HCT116 (cell line): ENCODE results near the gene MINAR1. TPM values are rescaled to one million over a fixed set of nuclear protein-coding genes. Genes with fewer than 3 reads are reported as not detected.

Experiments used
- ATAC-seq: fragments of 200-7000 bp; cut with Tn5 transposase; 2 replicates; pipeline ENCODE4 v1.9.1; 2020; ENCODE audit warnings: mild to moderate bottlenecking, moderate library complexity
- BruUV-seq: library from RNA; stranded (reverse); fragments of 400-500 nt; replicated peaks from 2 replicates; lab custom pipeline; 2021; lab: Mats Ljungman, UMichigan
- CTCF ChIA-PET: fragments of 300-600 bp; sonication (Branson Sonifier 250); formaldehyde crosslinking; loops from one replicate; lab custom pipeline; 2021; ENCODE audit warnings: antibody characterized with exemption; lab: Charles Lee
- POLR2A ChIA-PET: fragments of 300-600, 350-600 bp; sonication (Branson Sonifier 250); formaldehyde crosslinking; loops from one replicate; lab custom pipeline; 2021; ENCODE audit warnings: antibody characterized with exemption; lab: Charles Lee
- RAD21 ChIA-PET, 2 experiments: fragments of 300-600 bp; sonication (Branson Sonifier 250); formaldehyde crosslinking; loops; one replicate each; lab custom pipeline; 2023; ENCODE audit warnings: low total read pairs in 2 of 2; ENCODE audit not compliant: uncharacterized antibody in 2 of 2, unreplicated experiment in 2 of 2, low non-redundant PET in 1 of 2; lab: Charles Lee
- DNase-seq: peaks from one replicate; pipeline ENCODE4 v3.0.0-alpha.2; 2010; ENCODE audit warnings: low read depth, low spot score
- H2AFZ ChIP-seq: fragments of 200-600 bp; shearing (Covaris generic), sonication (generic); 2 replicates; pipeline ENCODE4 v1.6.1; 2017; ENCODE audit warnings: low read depth, mixed run types, mixed read lengths, antibody characterized with exemption, low read length; ENCODE audit not compliant: poor library complexity, severe bottlenecking
- H3K27ac ChIP-seq: 2 replicates; pipeline ENCODE4 v1.5.1; 2012; ENCODE audit warnings: low read depth, low read length
- H3K27me3 ChIP-seq: fragments of 200-600 bp; sonication (generic); 2 replicates; pipeline ENCODE4 v1.6.1; 2016; ENCODE audit warnings: mixed run types, low read length, mixed read lengths; ENCODE audit not compliant: insufficient read depth
- H3K36me3 ChIP-seq, 2 experiments: fragments of 200-500 bp in 1 of 2; fragments of 200-600 bp in 1 of 2; sonication (Bioruptor generic) in 1 of 2; sonication (generic) in 1 of 2; 2 replicates each; pipeline versions ENCODE4 v1.5.1 to v1.6.1; 2014 to 2016; ENCODE audit warnings: low read length in 2 of 2, inconsistent platforms in 1 of 2, mixed read lengths in 1 of 2, mixed run types in 1 of 2; ENCODE audit not compliant: insufficient read depth in 2 of 2, control insufficient read depth in 1 of 2
- H3K4me1 ChIP-seq, 2 experiments: fragments of 200-600 bp in 1 of 2; sonication (generic) in 1 of 2; 2 replicates each; pipeline versions ENCODE4 v1.5.1 to v1.6.1; 2012 to 2017; ENCODE audit warnings: low read length in 2 of 2, inconsistent platforms in 1 of 2, mild to moderate bottlenecking in 1 of 2, mixed read lengths in 1 of 2, mixed run types in 1 of 2, moderate library complexity in 1 of 2; ENCODE audit not compliant: insufficient read depth in 2 of 2, control insufficient read depth in 1 of 2
- H3K4me2 ChIP-seq: fragments of 200-600 bp; sonication (generic); 2 replicates; pipeline ENCODE4 v1.6.1; 2017; ENCODE audit warnings: mixed run types, low read length, mixed read lengths
- H3K4me3 ChIP-seq, 2 experiments: fragments of 200-600 bp in 1 of 2; sonication (generic) in 1 of 2; replicated peaks in 1 of 2; 2 replicates each; pipeline ENCODE4 v1.5.1; 2011 to 2016; ENCODE audit warnings: low read length in 2 of 2, control low read depth in 1 of 2, low read depth in 1 of 2, mild to moderate bottlenecking in 1 of 2, mixed read lengths in 1 of 2, mixed run types in 1 of 2
- H3K79me2 ChIP-seq: fragments of 200-600 bp; sonication (generic); 2 replicates; pipeline ENCODE4 v1.6.1; 2017; ENCODE audit warnings: mild to moderate bottlenecking, mixed run types, low read length, moderate library complexity, mixed read lengths; ENCODE audit not compliant: insufficient read depth
- H3K9ac ChIP-seq: fragments of 200-600 bp; sonication (generic); 2 replicates; pipeline ENCODE4 v1.6.1; 2016; ENCODE audit warnings: low read length, mixed read lengths
- H3K9me2 ChIP-seq: fragments of 200-600 bp; sonication (generic), shearing (Covaris generic); 2 replicates; pipeline ENCODE4 v1.6.1; 2017; ENCODE audit warnings: mixed run types, mild to moderate bottlenecking, moderate library complexity; ENCODE audit not compliant: insufficient read depth
- H3K9me3 ChIP-seq, 2 experiments: fragments of 200-500 bp in 1 of 2; fragments of 200-600 bp in 1 of 2; sonication (Bioruptor generic) in 1 of 2; sonication (generic) in 1 of 2; 2 replicates each; pipeline ENCODE4 v1.6.1; 2014 to 2017; ENCODE audit warnings: low read length in 2 of 2, mixed read lengths in 2 of 2, inconsistent platforms in 1 of 2, low read depth in 1 of 2, mild to moderate bottlenecking in 1 of 2, mixed run types in 1 of 2, moderate library complexity in 1 of 2; ENCODE audit not compliant: control insufficient read depth in 1 of 2, insufficient read depth in 1 of 2
- H4K20me1 ChIP-seq: fragments of 200-600 bp; sonication (generic), shearing (Covaris generic); 2 replicates; pipeline ENCODE4 v1.6.1; 2017; ENCODE audit warnings: mixed run types, mild to moderate bottlenecking, moderate library complexity; ENCODE audit not compliant: insufficient read depth
- ATF3 ChIP-seq: IDR thresholded peaks from 2 replicates; pipeline ENCODE4 v1.6.1; 2012
- CBX3 ChIP-seq: IDR thresholded peaks from 2 replicates; pipeline ENCODE4 v1.6.1; 2012; ENCODE audit warnings: low read depth
- CEBPB ChIP-seq: IDR thresholded peaks from 2 replicates; pipeline ENCODE4 v1.6.1; 2012; ENCODE audit warnings: low read depth
- EGR1 ChIP-seq: IDR thresholded peaks from 2 replicates; pipeline ENCODE4 v1.6.1; 2012; ENCODE audit warnings: low read depth
- ELF1 ChIP-seq: IDR thresholded peaks from 2 replicates; pipeline ENCODE4 v1.6.1; 2012; ENCODE audit warnings: low read depth, borderline replicate concordance
- EZH2phosphoT487 ChIP-seq: fragments of 200-600 bp; IDR thresholded peaks from 2 replicates; pipeline ENCODE4 v1.6.1; 2018; ENCODE audit warnings: antibody characterized with exemption, borderline replicate concordance
- FOSL1 ChIP-seq: IDR thresholded peaks from 2 replicates; pipeline ENCODE4 v1.6.1; 2012; ENCODE audit warnings: low read depth
- JUND ChIP-seq: IDR thresholded peaks from 2 replicates; pipeline ENCODE4 v1.6.1; 2012
- POLR2A ChIP-seq: IDR thresholded peaks from 2 replicates; pipeline ENCODE4 v1.7.0; 2011; ENCODE audit warnings: borderline replicate concordance; ENCODE audit not compliant: insufficient read depth, insufficient read length; ENCODE audit errors: extremely low read depth
- RAD21 ChIP-seq: IDR thresholded peaks from 2 replicates; pipeline ENCODE4 v1.6.1; 2012; ENCODE audit warnings: low read depth, mild to moderate bottlenecking
- REST ChIP-seq: IDR thresholded peaks from 2 replicates; pipeline ENCODE4 v1.6.1; 2012; ENCODE audit warnings: low read depth
- SIN3A ChIP-seq: IDR thresholded peaks from 2 replicates; pipeline ENCODE4 v1.6.1; 2012; ENCODE audit warnings: low read depth
- SRF ChIP-seq: IDR thresholded peaks from 2 replicates; pipeline ENCODE4 v1.6.1; 2012; ENCODE audit warnings: low read depth
- YY1 ChIP-seq: IDR thresholded peaks from 2 replicates; pipeline ENCODE4 v1.6.1; 2011; ENCODE audit warnings: low read length, low read depth, moderate library complexity, mild to moderate bottlenecking; ENCODE audit not compliant: insufficient replicate concordance; ENCODE audit errors: extremely low read depth
- ZNF274 ChIP-seq: fragments of 200-500 bp; sonication (Bioruptor generic); IDR thresholded peaks from 2 replicates; pipeline ENCODE4 v1.6.1; 2014; ENCODE audit warnings: mild to moderate bottlenecking, low read depth, low read length, inconsistent platforms
- intact Hi-C: fragments of 100-400 bp; cut with micrococcal nuclease; formaldehyde crosslinking; loops from 2 replicates; pipeline ENCODE4 v1.10.0; 2022
- total RNA-seq: library from RNA; stranded (reverse); gene quantifications from one replicate; pipeline ENCODE4 v1.2.1, GENCODE V29; 2021; ENCODE audit not compliant: unreplicated experiment
- TF ChIP-seq, protein P1 (sequence below): IDR thresholded peaks from 2 replicates; pipeline ENCODE4 v1.6.1; 2011; ENCODE audit warnings: mild to moderate bottlenecking, low read length, moderate library complexity; ENCODE audit not compliant: insufficient replicate concordance; ENCODE audit errors: extremely low read depth
- TF ChIP-seq, protein P2 (sequence below), 3 experiments: fragments of 200-600 bp in 1 of 3; sonication (generic) in 1 of 3; IDR thresholded peaks in 2 of 3; conservative IDR thresholded peaks in 1 of 3; 2 replicates each; pipeline ENCODE4 v1.5.1; 2012 to 2017; ENCODE audit warnings: low read depth in 2 of 3, low read length in 2 of 3, antibody characterized with exemption in 1 of 3, borderline replicate concordance in 1 of 3, control low read depth in 1 of 3, mild to moderate bottlenecking in 1 of 3, mixed read lengths in 1 of 3, mixed run types in 1 of 3, moderate library complexity in 1 of 3; ENCODE audit not compliant: insufficient read depth in 1 of 3

Gene MINAR1
- total RNA-seq, 1 experiment from 2014 or later, result 1.9 TPM

GRCh38 chr15:79397269-79397910 lies 34.7 kb upstream of the MINAR1 start:
- BruUV-seq, result no TSS peak
- no peaks in the 10 kb centered on the region for H3K9me2 ChIP-seq
- no peak overlapping the region for H3K4me3 ChIP-seq
- H3K27ac ChIP-seq, result no peak overlapping the region
- intact Hi-C loops, result no loop called here
- no peaks in the 10 kb centered on the region for H3K36me3 ChIP-seq
- no peak overlapping the region for H2AFZ ChIP-seq
- H3K79me2 ChIP-seq, result no peaks in the 10 kb centered on the region
- CTCF ChIA-PET, result no interaction called here
- RAD21 ChIA-PET, result no interaction called here
- H3K4me1 ChIP-seq, result no peaks in the 10 kb centered on the region
- ATAC-seq, result no peak
- no peak overlapping the region for H3K4me2 ChIP-seq
- TF ChIP-seq ZNF274, result no peak
- TF ChIP-seq EGR1, result no peak
- no peak for TF ChIP-seq POLR2A
- no peak for TF ChIP-seq REST
- no peak for TF ChIP-seq FOSL1
- TF ChIP-seq, protein P1, sequence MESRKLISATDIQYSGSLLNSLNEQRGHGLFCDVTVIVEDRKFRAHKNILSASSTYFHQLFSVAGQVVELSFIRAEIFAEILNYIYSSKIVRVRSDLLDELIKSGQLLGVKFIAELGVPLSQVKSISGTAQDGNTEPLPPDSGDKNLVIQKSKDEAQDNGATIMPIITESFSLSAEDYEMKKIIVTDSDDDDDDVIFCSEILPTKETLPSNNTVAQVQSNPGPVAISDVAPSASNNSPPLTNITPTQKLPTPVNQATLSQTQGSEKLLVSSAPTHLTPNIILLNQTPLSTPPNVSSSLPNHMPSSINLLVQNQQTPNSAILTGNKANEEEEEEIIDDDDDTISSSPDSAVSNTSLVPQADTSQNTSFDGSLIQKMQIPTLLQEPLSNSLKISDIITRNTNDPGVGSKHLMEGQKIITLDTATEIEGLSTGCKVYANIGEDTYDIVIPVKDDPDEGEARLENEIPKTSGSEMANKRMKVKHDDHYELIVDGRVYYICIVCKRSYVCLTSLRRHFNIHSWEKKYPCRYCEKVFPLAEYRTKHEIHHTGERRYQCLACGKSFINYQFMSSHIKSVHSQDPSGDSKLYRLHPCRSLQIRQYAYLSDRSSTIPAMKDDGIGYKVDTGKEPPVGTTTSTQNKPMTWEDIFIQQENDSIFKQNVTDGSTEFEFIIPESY, result no peak
- no peak for TF ChIP-seq SIN3A
- no peak for TF ChIP-seq ATF3
- TF ChIP-seq, protein P2, sequence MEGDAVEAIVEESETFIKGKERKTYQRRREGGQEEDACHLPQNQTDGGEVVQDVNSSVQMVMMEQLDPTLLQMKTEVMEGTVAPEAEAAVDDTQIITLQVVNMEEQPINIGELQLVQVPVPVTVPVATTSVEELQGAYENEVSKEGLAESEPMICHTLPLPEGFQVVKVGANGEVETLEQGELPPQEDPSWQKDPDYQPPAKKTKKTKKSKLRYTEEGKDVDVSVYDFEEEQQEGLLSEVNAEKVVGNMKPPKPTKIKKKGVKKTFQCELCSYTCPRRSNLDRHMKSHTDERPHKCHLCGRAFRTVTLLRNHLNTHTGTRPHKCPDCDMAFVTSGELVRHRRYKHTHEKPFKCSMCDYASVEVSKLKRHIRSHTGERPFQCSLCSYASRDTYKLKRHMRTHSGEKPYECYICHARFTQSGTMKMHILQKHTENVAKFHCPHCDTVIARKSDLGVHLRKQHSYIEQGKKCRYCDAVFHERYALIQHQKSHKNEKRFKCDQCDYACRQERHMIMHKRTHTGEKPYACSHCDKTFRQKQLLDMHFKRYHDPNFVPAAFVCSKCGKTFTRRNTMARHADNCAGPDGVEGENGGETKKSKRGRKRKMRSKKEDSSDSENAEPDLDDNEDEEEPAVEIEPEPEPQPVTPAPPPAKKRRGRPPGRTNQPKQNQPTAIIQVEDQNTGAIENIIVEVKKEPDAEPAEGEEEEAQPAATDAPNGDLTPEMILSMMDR (IDR thresholded peaks at IDR 0.05 in 2 of 3, conservative IDR thresholded peaks at IDR 0.05 in 1 of 3; ENCODE audit: borderline replicate concordance in 1 of 3, insufficient read depth in 1 of 3, low read depth in 2 of 3, low read length in 2 of 3), result no peak
- no peak for TF ChIP-seq CBX3
- TF ChIP-seq ELF1, result no peak
- no peak for TF ChIP-seq EZH2phosphoT487
- TF ChIP-seq JUND, result no peak
- TF ChIP-seq YY1, result no peak
- no peak for TF ChIP-seq RAD21
- TF ChIP-seq SRF, result no peak
- TF ChIP-seq CEBPB, result no peak
- TF ChIP-seq, all 23 proteins: peak for 0
- POLR2A ChIA-PET, result no interaction called here
- H3K9ac ChIP-seq, result no peak overlapping the region
- H3K27me3 ChIP-seq, result no peaks in the 10 kb centered on the region
- H4K20me1 ChIP-seq, result no peaks in the 10 kb centered on the region
- DNase-seq, result no peak
- H3K9me3 ChIP-seq, result no peaks in the 10 kb centered on the region
